Testis (tissue), 3 donors: ENCODE data around the gene SCG2. TPM values are rescaled to one million over a fixed set of nuclear protein-coding genes. Genes with fewer than 3 reads are reported as not detected.

Experiments used
- DNase-seq: peaks from one replicate; pipeline ENCODE4 v3.0.0-alpha.2; 2019
- H3K27ac ChIP-seq, 2 donors: fragments of 200-600 bp; sonication (generic); one replicate each; pipeline ENCODE4 v1.5.1; 2019
- H3K27me3 ChIP-seq: fragments of 200-600 bp; sonication (generic); one replicate; pipeline ENCODE4 v1.5.1; 2019
- H3K36me3 ChIP-seq: fragments of 200-600 bp; sonication (generic); one replicate; pipeline ENCODE4 v1.5.1; 2017; ENCODE audit warnings: low read depth; ENCODE audit errors: missing control alignments
- H3K4me1 ChIP-seq: fragments of 200-600 bp; sonication (generic); one replicate; pipeline ENCODE4 v1.5.1; 2019
- H3K4me3 ChIP-seq, 2 donors: fragments of 200-600 bp; sonication (generic); one replicate each; pipeline ENCODE4 v1.5.1; 2017 to 2019
- H3K9me3 ChIP-seq: fragments of 200-600 bp; sonication (generic); one replicate; pipeline ENCODE4 v1.5.1; 2017
- CTCF ChIP-seq, 3 experiments: fragments of 450-650 bp in 2 of 3; fragments of 200-600 bp in 1 of 3; sonication (generic) in 1 of 3; IDR thresholded peaks; one replicate each; pipeline ENCODE4 v1.5.1; 2016 to 2019; ENCODE audit warnings: antibody characterized with exemption in 3 of 3, mild to moderate bottlenecking in 2 of 3, moderate library complexity in 1 of 3
- POLR2A ChIP-seq: fragments of 450-650 bp; IDR thresholded peaks from one replicate; pipeline ENCODE4 v1.6.1; 2017; ENCODE audit warnings: antibody characterized with exemption, mild to moderate bottlenecking, moderate library complexity
- WGBS, 2 donors: methylation state at CpG; one replicate each; pipeline ENCODE4 v1.1.5; 2018; 5-methylcytosine and 5-hydroxymethylcytosine counted together
- intact Hi-C: fragments of 100-400 bp; cut with DNase I; formaldehyde crosslinking; loops from one replicate; pipeline ENCODE4 v1.15.1; 2023; ENCODE audit warnings: low total_unique reads
- polyA plus RNA-seq: library from polyadenylated mRNA; stranded (reverse); fragments of 350-450 nt; fragmentation: Illumina TruSeq; extraction: RNeasy Lipid Tissue Mini Kit (QIAGEN cat#74804); gene quantifications from one replicate; pipeline ENCODE4 v1.2.3, GENCODE V29; 2014; ENCODE audit warnings: low read depth, low replicate concordance; ENCODE audit not compliant: insufficient read depth
- total RNA-seq, 2 donors: library from RNA; depleted of rRNA; stranded (reverse); fragments of >200 nt; gene quantifications; one replicate each; pipeline ENCODE4 v1.2.3, GENCODE V29; 2016

The SCG2 gene
- total and polyA plus RNA-seq, 3 donors from 2014 or later, result 0.31 to 1.2 (median 0.43) TPM

DNA sequence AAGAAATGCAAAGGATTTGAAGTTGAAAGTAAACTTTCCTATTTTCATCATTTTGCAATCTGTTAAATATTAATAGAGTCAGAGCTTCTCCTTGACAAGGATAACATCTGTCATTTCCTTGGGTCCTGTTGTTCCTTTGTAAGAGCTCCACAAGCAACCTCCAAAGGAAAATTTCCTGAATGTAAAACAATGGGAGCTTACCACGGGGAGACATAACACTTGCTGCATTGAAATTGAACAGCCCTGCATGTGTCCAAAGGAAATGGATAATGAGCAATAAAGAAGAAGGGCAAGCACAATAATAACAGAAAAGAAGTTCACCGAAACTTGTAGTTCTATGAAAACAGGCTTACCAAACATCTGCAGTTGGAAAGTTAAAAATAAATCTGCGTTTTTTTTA lies 42.0 kb upstream of the SCG2 start:
- intact Hi-C loops, result no loop called here
- no peak for TF ChIP-seq POLR2A
- no peak for TF ChIP-seq CTCF (IDR thresholded peaks at IDR 0.05)
- H3K27me3 ChIP-seq, result no peaks in the 10 kb centered on the region
- H3K4me1 ChIP-seq, result no peaks in the 10 kb centered on the region
- WGBS, 2 donors, result 56 to 73% methylated on average over 3 of the region's 3 CpGs
- H3K9me3 ChIP-seq, result no peaks in the 10 kb centered on the region
- H3K4me3 ChIP-seq, result no peak overlapping the region
- H3K27ac ChIP-seq, result no peak overlapping the region
- no peak for DNase-seq
- no peaks in the 10 kb centered on the region for H3K36me3 ChIP-seq

GRCh38 chr2:223643309-223643708 lies 41.1 kb upstream of the SCG2 start:
- Histone ChIP-seq H3K4me3 (no peak overlapping the region), H3K27ac (no peak overlapping the region), H3K4me1 (no peaks in the 10 kb centered on the region), H3K27me3 (no peaks in the 10 kb centered on the region), H3K9me3 (no peaks in the 10 kb centered on the region), H3K36me3 (no peaks in the 10 kb centered on the region)
- intact Hi-C loops, result no loop called here
- no peak for DNase-seq
- WGBS, 2 donors, result 74 to 83% methylated on average over 4 of the region's 4 CpGs
- TF ChIP-seq POLR2A, result no peak
- no peak for TF ChIP-seq CTCF (IDR thresholded peaks at IDR 0.05)

DNA sequence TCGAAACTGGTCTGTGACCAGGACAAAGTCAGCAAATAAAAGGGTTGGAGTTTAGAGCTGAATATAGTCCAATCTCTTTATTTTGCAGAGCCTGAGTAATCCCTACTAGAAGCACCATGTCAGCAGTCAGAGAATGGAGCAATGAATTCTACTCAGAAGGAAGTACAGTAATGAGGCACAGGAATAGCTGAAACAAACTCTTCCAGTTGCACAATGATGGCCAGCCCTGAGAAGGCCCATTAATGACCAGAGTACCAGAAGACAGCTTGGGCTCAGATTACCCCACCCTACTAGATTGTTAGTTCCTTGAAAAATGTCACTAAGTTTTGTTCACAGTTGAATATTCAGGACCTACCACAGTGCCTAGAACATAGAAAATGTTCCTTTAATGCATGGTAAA lies 40.3 kb upstream of the SCG2 start:
- intact Hi-C loops, result no loop called here
- DNase-seq, result no peak
- Histone ChIP-seq H3K4me1 (no peaks in the 10 kb centered on the region), H3K27me3 (no peaks in the 10 kb centered on the region), H3K36me3 (no peaks in the 10 kb centered on the region), H3K9me3 (no peaks in the 10 kb centered on the region), H3K27ac (no peak overlapping the region), H3K4me3 (no peak overlapping the region)
- WGBS, 2 donors, result 92 to 97% methylated on average over 1 of the region's 1 CpG
- TF ChIP-seq POLR2A, result no peak
- TF ChIP-seq CTCF (IDR thresholded peaks at IDR 0.05), result no peak

- intact Hi-C loops, result no loop called here
- Histone ChIP-seq H3K4me3 (no peak overlapping the region), H3K27me3 (no peaks in the 10 kb centered on the region), H3K27ac (no peak overlapping the region), H3K4me1 (no peaks in the 10 kb centered on the region), H3K9me3 (no peaks in the 10 kb centered on the region), H3K36me3 (no peaks in the 10 kb centered on the region)
- peak; percentile 52 for DNase-seq
- TF ChIP-seq CTCF (IDR thresholded peaks at IDR 0.05) (no peak), POLR2A (no peak)
- 45 to 47% methylated on average over 5 of the region's 5 CpGs for WGBS, 2 donors
These were observed 38.9 kb upstream of the SCG2 start for GRCh38 chr2:223641082-223641481.

DNA sequence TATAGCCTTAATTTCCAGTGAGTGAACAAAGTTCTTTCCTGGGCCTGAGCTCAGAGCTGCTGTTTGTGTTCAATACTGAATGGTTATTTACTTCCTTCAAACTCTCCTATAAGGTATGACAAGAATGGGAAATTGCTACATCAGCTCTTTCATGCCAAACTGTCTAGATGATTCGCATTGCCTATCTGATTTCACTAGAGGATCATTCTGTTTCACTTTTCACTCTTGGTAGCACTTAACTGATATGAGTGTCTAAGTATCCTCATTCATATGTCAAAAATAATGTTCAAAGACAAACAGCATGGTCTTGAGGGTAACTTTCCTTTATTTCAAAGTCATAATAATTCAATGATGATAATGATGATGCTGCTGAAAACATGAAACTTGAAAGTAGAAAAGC lies 32.9 kb upstream of the SCG2 start:
- Histone ChIP-seq H3K9me3 (no peaks in the 10 kb centered on the region), H3K36me3 (no peaks in the 10 kb centered on the region), H3K27ac (no peak overlapping the region), H3K4me3 (no peak overlapping the region), H3K4me1 (no peaks in the 10 kb centered on the region), H3K27me3 (no peaks in the 10 kb centered on the region)
- TF ChIP-seq POLR2A (no peak), CTCF (IDR thresholded peaks at IDR 0.05) (no peak)
- 47 to 54% methylated on average over 1 of the region's 1 CpG for WGBS, 2 donors
- intact Hi-C loops, result no loop called here
- DNase-seq, result no peak
